Measurements from ENCODE around the gene STK40.

Gene STK40

GRCh38 chr1:36307601-36308330 lies 78.0 kb downstream of the STK40 start:
- H2AFZ ChIP-seq (ENCODE audit: insufficient read depth, low read length, poor library complexity): no peak overlapping the region
- H3K14ac ChIP-seq (ENCODE audit: low read length): no peak overlapping the region
- no peak overlapping the region for H3K27ac ChIP-seq (ENCODE audit: low read depth, low read length)
- H3K36me3 ChIP-seq (ENCODE audit: control insufficient read depth in 1 of 2, insufficient read depth in 2 of 2, low read length in 2 of 2): peaks cover 19 to 23% of the 10 kb centered on the region in 2 experiments
- no peak overlapping the region for H3K18ac ChIP-seq (ENCODE audit: low read length)
- no peak overlapping the region for H2BK5ac ChIP-seq (ENCODE audit: low read depth, low read length, poor library complexity)
- H3K4me3 ChIP-seq (ENCODE audit: low read depth, low read length): no peak overlapping the region
- H4K91ac ChIP-seq (ENCODE audit: low read depth, low read length): no peak overlapping the region
- no peak overlapping the region for H4K12ac ChIP-seq (ENCODE audit: low read depth, low read length)
- no peak overlapping the region for H2BK12ac ChIP-seq (ENCODE audit: low read length)
- peaks cover 2% of the 10 kb centered on the region for H3K9me3 ChIP-seq (ENCODE audit: insufficient read depth, low read depth, low read length)
- peaks cover 3% of the 10 kb centered on the region for H3K79me2 ChIP-seq (ENCODE audit: control insufficient read depth, insufficient read depth, low read length, poor library complexity)
- no peak overlapping the region for H2BK120ac ChIP-seq (ENCODE audit: insufficient read depth, low read length, poor library complexity)
- H3K9ac ChIP-seq (ENCODE audit: low read length): no peak overlapping the region
- H3K4ac ChIP-seq (ENCODE audit: low read depth, low read length): no peak overlapping the region
- WGBS (ENCODE audit: extremely low coverage, insufficient coverage, insufficient read length): no CpG with 5 or more reads among the region's 10 CpGs
- H4K8ac ChIP-seq (ENCODE audit: low read depth, low read length): no peak overlapping the region
- H3K27me3 ChIP-seq (ENCODE audit: insufficient read depth, low read length): no peaks in the 10 kb centered on the region
- H2AK5ac ChIP-seq (ENCODE audit: low read length): no peak overlapping the region
- no peak for DNase-seq
- no peak overlapping the region for H3K23ac ChIP-seq (ENCODE audit: low read length)
- H3K4me2 ChIP-seq (ENCODE audit: low read length): peak overlapping the region; percentile 93
- peaks cover 5% of the 10 kb centered on the region for H3K79me1 ChIP-seq (ENCODE audit: low read length)
- H3K4me1 ChIP-seq (ENCODE audit: control insufficient read depth in 1 of 2, insufficient read depth in 2 of 2, low read length in 2 of 2): peaks cover 13 to 16% of the 10 kb centered on the region in 2 experiments

- peak overlapping the region; percentile 47 for H3K18ac ChIP-seq (ENCODE audit: low read length)
- H3K79me2 ChIP-seq (ENCODE audit: control insufficient read depth, insufficient read depth, low read length, poor library complexity): peaks cover 3% of the 10 kb centered on the region
- no peak overlapping the region for H2BK120ac ChIP-seq (ENCODE audit: insufficient read depth, low read length, poor library complexity)
- peaks cover 2% of the 10 kb centered on the region for H3K9me3 ChIP-seq (ENCODE audit: insufficient read depth, low read depth, low read length)
- peak; percentile 92 to 94 for DNase-seq
- H3K23ac ChIP-seq (ENCODE audit: low read length): no peak overlapping the region
- no peak overlapping the region for H3K4ac ChIP-seq (ENCODE audit: low read depth, low read length)
- peaks cover 24 to 30% of the 10 kb centered on the region in 2 experiments for H3K36me3 ChIP-seq (ENCODE audit: control insufficient read depth in 1 of 2, insufficient read depth in 2 of 2, low read length in 2 of 2)
- H2BK12ac ChIP-seq (ENCODE audit: low read length): no peak overlapping the region
- H2BK5ac ChIP-seq (ENCODE audit: low read depth, low read length, poor library complexity): no peak overlapping the region
- no peak overlapping the region for H4K12ac ChIP-seq (ENCODE audit: low read depth, low read length)
- H3K79me1 ChIP-seq (ENCODE audit: low read length): peaks cover 5% of the 10 kb centered on the region
- peak overlapping the region; percentile 93 for H3K4me2 ChIP-seq (ENCODE audit: low read length)
- H3K27ac ChIP-seq (ENCODE audit: low read depth, low read length): peak overlapping the region; percentile 77
- peak overlapping the region; percentile 76 for H3K4me3 ChIP-seq (ENCODE audit: low read depth, low read length)
- H3K27me3 ChIP-seq (ENCODE audit: insufficient read depth, low read length): no peaks in the 10 kb centered on the region
- peak overlapping the region; percentile 21 for H2AFZ ChIP-seq (ENCODE audit: insufficient read depth, low read length, poor library complexity)
- H3K4me1 ChIP-seq (ENCODE audit: control insufficient read depth in 1 of 2, insufficient read depth in 2 of 2, low read length in 2 of 2): peaks cover 13 to 16% of the 10 kb centered on the region in 2 experiments
- H3K9ac ChIP-seq (ENCODE audit: low read length): peak overlapping the region; percentile 21
- no peak overlapping the region for H2AK5ac ChIP-seq (ENCODE audit: low read length)
- H3K14ac ChIP-seq (ENCODE audit: low read length): no peak overlapping the region
- no CpG with 5 or more reads among the region's 46 CpGs for WGBS (ENCODE audit: extremely low coverage, insufficient coverage, insufficient read length)
- H4K91ac ChIP-seq (ENCODE audit: low read depth, low read length): no peak overlapping the region
- H4K8ac ChIP-seq (ENCODE audit: low read depth, low read length): peak overlapping the region; percentile 55
Observed at GRCh38 chr1:36306902-36307456, 78.7 kb downstream of the STK40 start.

GRCh38 chr1:36306210-36306901 lies 79.4 kb downstream of the STK40 start, which contains the start of gene SH3D21:
TSS of gene SH3D21 (plus strand) at chr1:36306368. CDS start at chr1:36306421, 53 bp downstream.
- peak within 1 kb of the TSS; percentile 3 for H3K4ac ChIP-seq (ENCODE audit: low read depth, low read length)
- H2BK12ac ChIP-seq (ENCODE audit: low read length): no peak within 1 kb of the TSS
- peak within 1 kb of the TSS; percentile 77 for H3K9ac ChIP-seq (ENCODE audit: low read length)
- H3K23ac ChIP-seq (ENCODE audit: low read length): no peak within 1 kb of the TSS
- no peak within 1 kb of the TSS for H2BK5ac ChIP-seq (ENCODE audit: low read depth, low read length, poor library complexity)
- peak within 1 kb of the TSS; percentile 52 for H4K91ac ChIP-seq (ENCODE audit: low read depth, low read length)
- H2AFZ ChIP-seq (ENCODE audit: insufficient read depth, low read length, poor library complexity): peak within 1 kb of the TSS; percentile 23
- WGBS (ENCODE audit: extremely low coverage, insufficient coverage, insufficient read length): no CpG with 5 or more reads among the region's 65 CpGs
- H4K8ac ChIP-seq (ENCODE audit: low read depth, low read length): peak within 1 kb of the TSS; percentile 55
- H4K12ac ChIP-seq (ENCODE audit: low read depth, low read length): peak within 1 kb of the TSS; percentile 17
- H3K36me3 ChIP-seq (ENCODE audit: control insufficient read depth in 1 of 2, insufficient read depth in 2 of 2, low read length in 2 of 2): peaks cover 26 to 36% of the 10 kb centered on the region in 2 experiments
- peak within 1 kb of the TSS; percentile 28 for H3K14ac ChIP-seq (ENCODE audit: low read length)
- H3K9me3 ChIP-seq (ENCODE audit: insufficient read depth, low read depth, low read length): peaks cover 2% of the 10 kb centered on the region
- H3K18ac ChIP-seq (ENCODE audit: low read length): peak within 1 kb of the TSS; percentile 47
- peak within 1 kb of the TSS; percentile 93 for H3K4me2 ChIP-seq (ENCODE audit: low read length)
- no peak within 1 kb of the TSS for H2AK5ac ChIP-seq (ENCODE audit: low read length)
- peaks cover 5% of the 10 kb centered on the region for H3K79me1 ChIP-seq (ENCODE audit: low read length)
- H3K4me1 ChIP-seq (ENCODE audit: control insufficient read depth in 1 of 2, insufficient read depth in 2 of 2, low read length in 2 of 2): peaks cover 13 to 16% of the 10 kb centered on the region in 2 experiments
- H3K27ac ChIP-seq (ENCODE audit: low read depth, low read length): peak within 1 kb of the TSS; percentile 77
- peaks cover 3% of the 10 kb centered on the region for H3K79me2 ChIP-seq (ENCODE audit: control insufficient read depth, insufficient read depth, low read length, poor library complexity)
- DNase-seq: peak; percentile 64 to 74
- H3K4me3 ChIP-seq (ENCODE audit: low read depth, low read length): peak within 1 kb of the TSS; percentile 76
- H3K27me3 ChIP-seq (ENCODE audit: insufficient read depth, low read length): no peaks in the 10 kb centered on the region
- peak within 1 kb of the TSS; percentile 21 for H2BK120ac ChIP-seq (ENCODE audit: insufficient read depth, low read length, poor library complexity)

GRCh38 chr1:36305915-36306209 lies 79.9 kb downstream of the STK40 start:
- Histone ChIP-seq H3K14ac (ENCODE audit: low read length) (no peak overlapping the region), H3K9me3 (ENCODE audit: insufficient read depth, low read depth, low read length) (peaks cover 2% of the 10 kb centered on the region), H3K79me2 (ENCODE audit: control insufficient read depth, insufficient read depth, low read length, poor library complexity) (peaks cover 3% of the 10 kb centered on the region), H3K4me2 (ENCODE audit: low read length) (peak overlapping the region; percentile 93), H3K36me3 (ENCODE audit: control insufficient read depth in 1 of 2, insufficient read depth in 2 of 2, low read length in 2 of 2) (peaks cover 29 to 41% of the 10 kb centered on the region in 2 experiments), H3K27me3 (ENCODE audit: insufficient read depth, low read length) (no peaks in the 10 kb centered on the region), H2BK5ac (ENCODE audit: low read depth, low read length, poor library complexity) (no peak overlapping the region), H2AFZ (ENCODE audit: insufficient read depth, low read length, poor library complexity) (peak overlapping the region; percentile 23), H3K4me3 (ENCODE audit: low read depth, low read length) (no peak overlapping the region), H4K91ac (ENCODE audit: low read depth, low read length) (no peak overlapping the region), H3K4ac (ENCODE audit: low read depth, low read length) (no peak overlapping the region), H3K9ac (ENCODE audit: low read length) (no peak overlapping the region), H2BK120ac (ENCODE audit: insufficient read depth, low read length, poor library complexity) (no peak overlapping the region), H4K8ac (ENCODE audit: low read depth, low read length) (no peak overlapping the region), H3K27ac (ENCODE audit: low read depth, low read length) (peak overlapping the region; percentile 71), H2AK5ac (ENCODE audit: low read length) (no peak overlapping the region), H3K4me1 (ENCODE audit: control insufficient read depth in 1 of 2, insufficient read depth in 2 of 2, low read length in 2 of 2) (peaks cover 13 to 16% of the 10 kb centered on the region in 2 experiments), H3K23ac (ENCODE audit: low read length) (no peak overlapping the region), H3K18ac (ENCODE audit: low read length) (peak overlapping the region; percentile 4), H4K12ac (ENCODE audit: low read depth, low read length) (peak overlapping the region; percentile 17), H2BK12ac (ENCODE audit: low read length) (no peak overlapping the region), H3K79me1 (ENCODE audit: low read length) (peaks cover 5% of the 10 kb centered on the region)
- DNase-seq: no peak
- WGBS (ENCODE audit: extremely low coverage, insufficient coverage, insufficient read length): no CpG with 5 or more reads among the region's 7 CpGs

Data from trophoblast cell (in vitro differentiated cells and primary cell).